Frontal cortex (tissue), 4 donors: ENCODE data around the gene FSD1L. TPM values are rescaled to one million over a fixed set of nuclear protein-coding genes. Genes with fewer than 3 reads are reported as not detected.
"Not testable (repeated sequence)": the region's sequence is repeated elsewhere in the genome, so short reads cannot be mapped to it uniquely, and the experiment has no call there.

Experiments used
- DNase-seq, 2 donors: peaks; one replicate each; pipeline ENCODE4 v3.0.0; 2012; ENCODE audit warnings: low spot score in 2 of 2
- FAIRE-seq: peaks from 2 replicates; lab custom pipeline; 2012; peaks lifted over from hg19 to GRCh38; lab: Jason Lieb, UNC
- total RNA-seq: library from RNA; depleted of rRNA; stranded (reverse); fragments of >200 nt; gene quantifications from one replicate; pipeline ENCODE4 v1.2.3, GENCODE V29; 2014
- donor health status: control.
- donor health status: control.
- donor health status: control.

FSD1L gene
- total RNA-seq, 1 donor from 2014 or later: 138 TPM

- no peak for DNase-seq
- FAIRE-seq: no peak
Measured at GRCh38 chr9:105535920-105536668, 88.3 kb downstream of the FSD1L start.

DNA sequence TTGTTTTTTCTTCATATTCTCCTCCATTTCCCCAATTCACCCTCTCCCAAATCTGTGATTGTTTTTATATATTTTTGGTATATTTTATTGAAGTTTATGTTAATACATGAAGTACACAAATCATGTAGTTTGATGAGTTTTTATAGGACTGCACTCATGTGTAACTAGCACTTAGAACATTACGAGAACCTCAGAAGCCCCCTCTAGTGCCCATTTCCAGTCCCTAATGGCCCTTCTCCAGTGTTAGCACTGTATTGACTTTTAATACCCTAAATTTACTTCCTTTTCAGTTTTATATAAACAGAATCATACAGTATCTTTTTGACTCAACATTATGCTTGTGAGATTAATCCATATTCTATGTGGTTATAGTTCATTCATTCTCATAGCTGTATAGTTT lies 91.6 kb downstream of the FSD1L start:
- FAIRE-seq: no peak

GRCh38 chr9:105541838-105542237 lies 94.0 kb downstream of the FSD1L start:
- DNase-seq (no peak), FAIRE-seq (no peak)

More for the DNA sequence above, 91.6 kb downstream of the FSD1L start:
- no peak for DNase-seq

GRCh38 chr9:105554042-105554441 lies 106.2 kb downstream of the FSD1L start:
- DNase-seq (no peak), FAIRE-seq (no peak)

GRCh38 chr9:105557804-105558610 lies 110.2 kb downstream of the FSD1L start, which contains the start of gene FKTN:
Gene FKTN (plus strand): TSS chr9:105558131. CDS start chr9:105575033, 16,902 bp downstream.
- DNase-seq (peak; percentile 41 to 75), FAIRE-seq (no peak)

DNA sequence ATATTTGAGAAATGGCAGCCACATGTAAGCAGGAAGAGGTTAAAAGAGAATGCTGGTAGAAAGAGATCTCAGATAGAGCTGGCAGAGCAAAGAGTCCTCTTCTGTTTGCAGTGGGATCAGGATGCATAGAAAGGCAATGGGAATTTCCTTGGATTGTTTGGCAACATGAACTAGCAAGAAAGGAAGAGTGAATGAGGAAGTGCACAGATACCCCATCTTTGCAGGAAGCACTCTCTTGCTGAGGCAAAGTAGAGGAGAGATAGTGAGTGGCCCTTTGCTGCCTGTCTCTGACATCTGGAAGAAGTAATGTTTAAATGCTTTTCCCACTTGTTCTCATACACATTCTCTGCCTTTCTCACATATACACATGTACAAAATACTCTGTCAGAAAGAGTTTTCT lies 124.6 kb downstream of the FSD1L start:
- no peak for DNase-seq
- FAIRE-seq: no peak

GRCh38 chr9:105579952-105580351 lies 132.1 kb downstream of the FSD1L start:
- not testable (repeated sequence) for DNase-seq, FAIRE-seq

GRCh38 chr9:105581550-105581949 lies 133.7 kb downstream of the FSD1L start:
- not testable (repeated sequence) for FAIRE-seq, DNase-seq

- FAIRE-seq: no peak
- no peak for DNase-seq
Measured at GRCh38 chr9:105593145-105593544, 145.3 kb downstream of the FSD1L start.

Other genes starting within 250 kb of the FSD1L start
- 38.7 TPM for gene SLC44A1, start 203.4 kb upstream of the FSD1L start, total RNA-seq
- 21.2 TPM for gene FKTN, start 110.1 kb downstream of the FSD1L start, total RNA-seq
- 13.5 TPM for gene TAL2, start 214.4 kb downstream of the FSD1L start, total RNA-seq
- 29.3 TPM for gene TMEM38B, start 246.5 kb downstream of the FSD1L start, total RNA-seq